HepG2 (cell line): Measurements from ENCODE around the gene PRSS21. TPM values are rescaled to one million over a fixed set of nuclear protein-coding genes. Genes with fewer than 3 reads are reported as not detected.

Source experiments
- FLYWCH1 ChIP-seq: sonication (generic); formaldehyde crosslinking; IDR thresholded peaks from 2 replicates; pipeline ENCODE4 v1.8.1; 2023; ENCODE audit warnings: mild to moderate bottlenecking, missing genetic modification reagents
- KAT2B ChIP-seq: fragments of 150-350 bp; IDR thresholded peaks from 2 replicates; pipeline ENCODE4 v1.6.1; 2014; ENCODE audit warnings: low read depth, low read length, borderline replicate concordance
- KAT7 ChIP-seq: IDR thresholded peaks from 2 replicates; pipeline ENCODE4 v1.6.1; 2018; ENCODE audit warnings: borderline replicate concordance, missing compliant biosample characterization
- NCOA1 ChIP-seq: sonication (generic); formaldehyde crosslinking; IDR thresholded peaks from 2 replicates; pipeline ENCODE4 v1.9.0; 2021; ENCODE audit warnings: missing genetic modification reagents
- PCBP1 ChIP-seq: fragments of 200-400 bp; formaldehyde crosslinking; IDR thresholded peaks from 2 replicates; pipeline ENCODE4 v1.6.1; 2017; ENCODE audit warnings: mild to moderate bottlenecking, low read depth, low read length, borderline replicate concordance
- TBP ChIP-seq: sonication (generic); formaldehyde crosslinking; IDR thresholded peaks from 2 replicates; pipeline ENCODE4 v1.5.0; 2020; ENCODE audit warnings: missing genetic modification reagents
- YY1 ChIP-seq: IDR thresholded peaks from 2 replicates; pipeline ENCODE4 v1.6.1; 2011; ENCODE audit warnings: low read length, low read depth, moderate library complexity, mild to moderate bottlenecking; ENCODE audit not compliant: insufficient read depth, insufficient replicate concordance
- ZBTB1 ChIP-seq: sonication (generic); formaldehyde crosslinking; IDR thresholded peaks from 2 replicates; pipeline ENCODE4 v1.4.0; 2020; ENCODE audit warnings: missing genetic modification reagents, borderline replicate concordance
- ZFP41 ChIP-seq: sonication (generic); formaldehyde crosslinking; IDR thresholded peaks from 2 replicates; pipeline ENCODE4 v1.4.0; 2020; ENCODE audit warnings: mild to moderate bottlenecking, missing genetic modification reagents, borderline replicate concordance
- ZMAT3 ChIP-seq: sonication (generic); formaldehyde crosslinking; conservative IDR thresholded peaks from 2 replicates; pipeline ENCODE4 v1.7.0; 2021; ENCODE audit warnings: missing genetic modification reagents
- ZNF121 ChIP-seq: sonication (generic); formaldehyde crosslinking; IDR thresholded peaks from 2 replicates; pipeline ENCODE4 v1.5.0; 2020; ENCODE audit warnings: mild to moderate bottlenecking, missing genetic modification reagents
- ZNF138 ChIP-seq: sonication (generic); formaldehyde crosslinking; IDR thresholded peaks from 2 replicates; pipeline ENCODE4 v1.5.0; 2020; ENCODE audit warnings: mild to moderate bottlenecking, low read depth, missing genetic modification reagents
- ZNF414 ChIP-seq: sonication (generic); formaldehyde crosslinking; IDR thresholded peaks from 2 replicates; pipeline ENCODE4 v1.5.0; 2020; ENCODE audit warnings: missing genetic modification reagents
- ZNF501 ChIP-seq: sonication (generic); formaldehyde crosslinking; IDR thresholded peaks from 2 replicates; pipeline ENCODE4 v1.5.1; 2020; ENCODE audit warnings: mild to moderate bottlenecking, moderate library complexity, missing genetic modification reagents
- ZNF569 ChIP-seq: sonication (generic); formaldehyde crosslinking; IDR thresholded peaks from 2 replicates; pipeline ENCODE4 v1.5.0; 2020; ENCODE audit warnings: mild to moderate bottlenecking, missing genetic modification reagents, moderate library complexity, borderline replicate concordance
- ZNF644 ChIP-seq: IDR thresholded peaks from 2 replicates; pipeline ENCODE4 v1.6.1; 2016; ENCODE audit warnings: low read depth
- ZNF816 ChIP-seq: sonication (generic); formaldehyde crosslinking; IDR thresholded peaks from 2 replicates; pipeline ENCODE4 v1.8.0; 2022; ENCODE audit warnings: missing genetic modification reagents, mild to moderate bottlenecking, borderline replicate concordance
- ZSCAN20 ChIP-seq: sonication (generic); formaldehyde crosslinking; IDR thresholded peaks from 2 replicates; pipeline ENCODE4 v1.4.0; 2020; ENCODE audit warnings: missing genetic modification reagents, mild to moderate bottlenecking, borderline replicate concordance
- ZSCAN31 ChIP-seq: sonication (generic); formaldehyde crosslinking; IDR thresholded peaks from 2 replicates; pipeline ENCODE4 v1.5.0; 2020; ENCODE audit warnings: low read depth, mild to moderate bottlenecking, missing genetic modification reagents
- polyA plus RNA-seq, 8 experiments: library from polyadenylated mRNA; depleted of rRNA in 3 of 8; stranded (reverse) in 7 of 8; unstranded in 1 of 8; fragments of >200 nt; fragmentation: Illumina TruSeq in 4 of 8; extraction: Trizol in 4 of 8; gene quantifications; 2 replicates each; pipeline versions ENCODE4 v1.2.1 to v1.2.3, GENCODE V29; 2011 to 2016; ENCODE audit warnings: low read depth in 4 of 8, missing spikeins in 1 of 8, mixed read lengths in 1 of 8; ENCODE audit not compliant: insufficient read depth in 1 of 8
- total RNA-seq, 5 experiments: library from RNA; depleted of rRNA; stranded (reverse); fragments of >200 nt; fragmentation: Illumina TruSeq; extraction: Trizol; gene quantifications; 2 replicates each; pipeline ENCODE4 v1.2.3, GENCODE V29; 2016; ENCODE audit warnings: low read depth in 1 of 5
- TF ChIP-seq, protein P1 (sequence below): fragments of 450-650 bp; IDR thresholded peaks from 2 replicates; pipeline ENCODE4 v1.6.1; 2017; ENCODE audit warnings: mild to moderate bottlenecking
- TF ChIP-seq, protein P2 (sequence below): sonication (generic); formaldehyde crosslinking; conservative IDR thresholded peaks from 2 replicates; pipeline ENCODE4 v1.8.0; 2022; ENCODE audit warnings: mild to moderate bottlenecking, moderate library complexity, missing genetic modification reagents

PRSS21 gene
- total and polyA plus RNA-seq, 2 of the 13 experiments (the other 11 are each of a cell fraction or from before 2014, with no cell fraction given), result not detected

DNA sequence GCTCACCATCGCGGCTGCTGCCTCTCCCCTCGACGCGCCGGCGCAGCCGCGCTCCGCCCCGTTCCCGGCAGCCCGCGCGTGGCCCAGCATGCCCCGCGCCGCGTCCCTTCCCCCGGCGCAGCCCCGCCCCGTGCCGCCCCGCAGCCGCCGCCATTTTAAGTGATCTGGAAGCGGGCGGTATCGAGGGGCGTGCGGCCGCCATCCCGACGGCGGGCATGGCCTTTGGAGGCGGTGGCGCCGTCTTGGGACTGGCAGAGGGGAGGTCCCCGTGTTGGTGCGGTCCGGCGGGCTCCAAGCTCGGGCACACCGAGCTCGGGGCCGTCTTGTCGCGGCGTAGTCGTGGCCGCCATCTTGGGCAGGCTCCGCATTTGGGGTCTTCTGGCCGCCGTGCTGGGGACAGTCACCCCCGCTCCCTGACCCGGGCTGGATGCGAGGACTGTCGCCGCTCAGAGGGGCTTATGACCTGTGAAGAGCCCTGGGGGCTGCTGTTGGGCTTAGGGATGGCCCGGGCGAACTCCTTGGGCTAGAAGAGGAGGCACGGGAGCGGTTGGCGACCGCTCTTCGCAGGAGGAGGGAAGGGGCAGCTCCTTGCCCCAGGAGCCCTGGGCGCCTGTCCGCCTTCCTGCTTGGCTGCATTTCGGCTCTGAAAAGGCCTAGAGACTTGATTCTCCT is 39.7 kb upstream of the PRSS21 start, which contains the start of gene ELOB (continued):
- TF ChIP-seq, protein P1, sequence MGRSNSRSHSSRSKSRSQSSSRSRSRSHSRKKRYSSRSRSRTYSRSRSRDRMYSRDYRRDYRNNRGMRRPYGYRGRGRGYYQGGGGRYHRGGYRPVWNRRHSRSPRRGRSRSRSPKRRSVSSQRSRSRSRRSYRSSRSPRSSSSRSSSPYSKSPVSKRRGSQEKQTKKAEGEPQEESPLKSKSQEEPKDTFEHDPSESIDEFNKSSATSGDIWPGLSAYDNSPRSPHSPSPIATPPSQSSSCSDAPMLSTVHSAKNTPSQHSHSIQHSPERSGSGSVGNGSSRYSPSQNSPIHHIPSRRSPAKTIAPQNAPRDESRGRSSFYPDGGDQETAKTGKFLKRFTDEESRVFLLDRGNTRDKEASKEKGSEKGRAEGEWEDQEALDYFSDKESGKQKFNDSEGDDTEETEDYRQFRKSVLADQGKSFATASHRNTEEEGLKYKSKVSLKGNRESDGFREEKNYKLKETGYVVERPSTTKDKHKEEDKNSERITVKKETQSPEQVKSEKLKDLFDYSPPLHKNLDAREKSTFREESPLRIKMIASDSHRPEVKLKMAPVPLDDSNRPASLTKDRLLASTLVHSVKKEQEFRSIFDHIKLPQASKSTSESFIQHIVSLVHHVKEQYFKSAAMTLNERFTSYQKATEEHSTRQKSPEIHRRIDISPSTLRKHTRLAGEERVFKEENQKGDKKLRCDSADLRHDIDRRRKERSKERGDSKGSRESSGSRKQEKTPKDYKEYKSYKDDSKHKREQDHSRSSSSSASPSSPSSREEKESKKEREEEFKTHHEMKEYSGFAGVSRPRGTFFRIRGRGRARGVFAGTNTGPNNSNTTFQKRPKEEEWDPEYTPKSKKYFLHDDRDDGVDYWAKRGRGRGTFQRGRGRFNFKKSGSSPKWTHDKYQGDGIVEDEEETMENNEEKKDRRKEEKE, result no peak
- TF ChIP-seq ZSCAN20 (CRISPR knock-in tag) (peak; percentile 64; the same call in 1 of the 2 replicates), ZSCAN31 (no peak; the same call in 1 of the 2 replicates), YY1 (peak; percentile 98), PCBP1 (no peak), ZNF501 (CRISPR knock-in tag) (no peak; the same call in 1 of the 2 replicates), ZBTB1 (no peak), ZNF414 (CRISPR knock-in tag) (no peak), KAT7 (CRISPR knock-in tag) (0 out of 2 replicates have a peak, but pooled peaks have one; percentile 49), ZMAT3 (CRISPR knock-in tag) (peak; percentile 73; the same call in 1 of the 2 replicates), ZFP41 (peak; percentile 23; the same call in 1 of the 2 replicates), TBP (CRISPR knock-in tag) (no peak), KAT2B (no peak), ZNF569 (CRISPR knock-in tag) (no peak), NCOA1 (CRISPR knock-in tag) (peak; percentile 70), ZNF138 (CRISPR knock-in tag) (no peak), ZNF121 (CRISPR knock-in tag) (no peak), ZNF644 (no peak), ZNF816 (CRISPR knock-in tag) (0 out of 2 replicates have a peak, but pooled peaks have one; percentile 36), FLYWCH1 (CRISPR knock-in tag) (no peak)
- TF ChIP-seq, protein P2, sequence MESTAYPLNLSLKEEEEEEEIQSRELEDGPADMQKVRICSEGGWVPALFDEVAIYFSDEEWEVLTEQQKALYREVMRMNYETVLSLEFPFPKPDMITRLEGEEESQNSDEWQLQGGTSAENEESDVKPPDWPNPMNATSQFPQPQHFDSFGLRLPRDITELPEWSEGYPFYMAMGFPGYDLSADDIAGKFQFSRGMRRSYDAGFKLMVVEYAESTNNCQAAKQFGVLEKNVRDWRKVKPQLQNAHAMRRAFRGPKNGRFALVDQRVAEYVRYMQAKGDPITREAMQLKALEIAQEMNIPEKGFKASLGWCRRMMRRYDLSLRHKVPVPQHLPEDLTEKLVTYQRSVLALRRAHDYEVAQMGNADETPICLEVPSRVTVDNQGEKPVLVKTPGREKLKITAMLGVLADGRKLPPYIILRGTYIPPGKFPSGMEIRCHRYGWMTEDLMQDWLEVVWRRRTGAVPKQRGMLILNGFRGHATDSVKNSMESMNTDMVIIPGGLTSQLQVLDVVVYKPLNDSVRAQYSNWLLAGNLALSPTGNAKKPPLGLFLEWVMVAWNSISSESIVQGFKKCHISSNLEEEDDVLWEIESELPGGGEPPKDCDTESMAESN (CRISPR knock-in tag), result 0 out of 2 replicates have a peak, but pooled peaks have one; percentile 43
